Calu3 (cell line): Measurements from ENCODE around the gene SLITRK6. TPM values are rescaled to one million over a fixed set of nuclear protein-coding genes. Genes with fewer than 3 reads are reported as not detected.

Experiments
- BruUV-seq: library from RNA; stranded (reverse); fragments of 400-500 nt; replicated peaks from 2 replicates; lab custom pipeline; 2021; lab: Mats Ljungman, UMichigan
- CTCF ChIA-PET: fragments of 300-600 bp; sonication (Branson Sonifier 250); formaldehyde crosslinking; loops from one replicate; lab custom pipeline; 2022; ENCODE audit warnings: antibody characterized with exemption; lab: Charles Lee
- DNase-seq: peaks from one replicate; pipeline ENCODE4 v3.0.0; 2022
- H3K27ac Mint-ChIP-seq: one replicate; pipeline ENCODE4 v1.8.0; 2022; ENCODE audit warnings: mixed read lengths; ENCODE audit not compliant: unreplicated experiment
- H3K27me3 Mint-ChIP-seq: one replicate; pipeline ENCODE4 v1.8.0; 2022; ENCODE audit warnings: mixed read lengths; ENCODE audit not compliant: unreplicated experiment
- H3K36me3 Mint-ChIP-seq: one replicate; pipeline ENCODE4 v1.8.0; 2022; ENCODE audit warnings: mild to moderate bottlenecking, moderate library complexity, mixed read lengths; ENCODE audit not compliant: insufficient read depth, unreplicated experiment
- H3K4me1 Mint-ChIP-seq: one replicate; pipeline ENCODE4 v1.8.0; 2022; ENCODE audit warnings: mild to moderate bottlenecking, low read depth, mixed read lengths; ENCODE audit not compliant: unreplicated experiment
- H3K4me3 Mint-ChIP-seq: one replicate; pipeline ENCODE4 v1.8.0; 2022; ENCODE audit warnings: mild to moderate bottlenecking, low read depth, moderate library complexity, mixed read lengths; ENCODE audit not compliant: unreplicated experiment
- H3K9me3 Mint-ChIP-seq: one replicate; pipeline ENCODE4 v1.8.0; 2022; ENCODE audit warnings: low read depth, mixed read lengths; ENCODE audit not compliant: unreplicated experiment
- intact Hi-C: fragments of 100-400 bp; cut with micrococcal nuclease; formaldehyde crosslinking; loops from one replicate; pipeline ENCODE4 v1.10.0; 2022; ENCODE audit not compliant: unreplicated experiment
- total RNA-seq: library from RNA; stranded (reverse); gene quantifications from 2 replicates; pipeline ENCODE4 v1.2.3, GENCODE V29; 2022
- TF ChIP-seq, protein P1 (sequence below): fragments of 200-600 bp; IDR thresholded peaks from one replicate; pipeline ENCODE4 v1.8.0; 2022; ENCODE audit warnings: antibody characterized with exemption; ENCODE audit not compliant: unreplicated experiment

SLITRK6 gene
- total RNA-seq, 1 experiment from 2014 or later = not detected

GRCh38 chr13:85816413-85816812, 17.2 kb upstream of the SLITRK6 start:
- intact Hi-C loops = no loop called here
- Mint-ChIP-seq H3K27me3 (no peaks in the 10 kb centered on the region), H3K27ac (no peak overlapping the region), H3K4me3 (no peak overlapping the region), H3K4me1 (no peaks in the 10 kb centered on the region), H3K36me3 (no peaks in the 10 kb centered on the region), H3K9me3 (no peaks in the 10 kb centered on the region)
- BruUV-seq = no TSS peak
- TF ChIP-seq, protein P1, sequence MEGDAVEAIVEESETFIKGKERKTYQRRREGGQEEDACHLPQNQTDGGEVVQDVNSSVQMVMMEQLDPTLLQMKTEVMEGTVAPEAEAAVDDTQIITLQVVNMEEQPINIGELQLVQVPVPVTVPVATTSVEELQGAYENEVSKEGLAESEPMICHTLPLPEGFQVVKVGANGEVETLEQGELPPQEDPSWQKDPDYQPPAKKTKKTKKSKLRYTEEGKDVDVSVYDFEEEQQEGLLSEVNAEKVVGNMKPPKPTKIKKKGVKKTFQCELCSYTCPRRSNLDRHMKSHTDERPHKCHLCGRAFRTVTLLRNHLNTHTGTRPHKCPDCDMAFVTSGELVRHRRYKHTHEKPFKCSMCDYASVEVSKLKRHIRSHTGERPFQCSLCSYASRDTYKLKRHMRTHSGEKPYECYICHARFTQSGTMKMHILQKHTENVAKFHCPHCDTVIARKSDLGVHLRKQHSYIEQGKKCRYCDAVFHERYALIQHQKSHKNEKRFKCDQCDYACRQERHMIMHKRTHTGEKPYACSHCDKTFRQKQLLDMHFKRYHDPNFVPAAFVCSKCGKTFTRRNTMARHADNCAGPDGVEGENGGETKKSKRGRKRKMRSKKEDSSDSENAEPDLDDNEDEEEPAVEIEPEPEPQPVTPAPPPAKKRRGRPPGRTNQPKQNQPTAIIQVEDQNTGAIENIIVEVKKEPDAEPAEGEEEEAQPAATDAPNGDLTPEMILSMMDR = no peak
- CTCF ChIA-PET = no interaction called here
- no peak for DNase-seq

DNA sequence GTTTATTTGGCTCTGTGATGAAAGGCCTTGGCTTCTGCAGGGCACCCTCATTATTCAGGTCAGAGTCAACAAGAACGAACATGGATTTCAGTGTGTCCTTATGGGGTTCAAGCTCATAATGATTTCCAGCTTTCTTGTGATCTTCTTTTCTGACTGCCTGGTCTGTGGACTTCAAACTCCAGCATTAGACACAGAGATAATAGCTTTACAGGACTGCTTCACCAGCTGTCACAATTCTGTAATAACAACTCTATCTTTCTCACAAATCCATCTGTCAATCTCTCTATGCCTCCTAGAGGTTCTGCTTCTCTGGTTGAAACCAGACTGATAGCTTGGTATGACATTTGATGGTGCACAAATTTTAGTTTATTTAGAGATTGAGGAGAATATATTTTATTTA, 13.1 kb upstream of the SLITRK6 start:
- intact Hi-C loops = no loop called here
- no peak overlapping the region for H3K27ac Mint-ChIP-seq
- H3K4me1 Mint-ChIP-seq = no peaks in the 10 kb centered on the region
- no peaks in the 10 kb centered on the region for H3K9me3 Mint-ChIP-seq
- no peaks in the 10 kb centered on the region for H3K36me3 Mint-ChIP-seq
- BruUV-seq = no TSS peak
- no peaks in the 10 kb centered on the region for H3K27me3 Mint-ChIP-seq
- no peak overlapping the region for H3K4me3 Mint-ChIP-seq
- TF ChIP-seq, protein P1 = no peak
- no peak for DNase-seq
- CTCF ChIA-PET = no interaction called here

- no TSS peak for BruUV-seq
- intact Hi-C loops = loop anchor here (5.0 kb wide), 1 partner anchor 967 kb away; no protein-coding TSS in a partner anchor
- no peaks in the 10 kb centered on the region for H3K27me3 Mint-ChIP-seq
- no peaks in the 10 kb centered on the region for H3K36me3 Mint-ChIP-seq
- CTCF ChIA-PET = interaction anchor here (1.0 kb wide), 1 partner anchor 964 kb away, joined by 3 read pairs; no protein-coding TSS in a partner anchor
- DNase-seq = no peak
- H3K27ac Mint-ChIP-seq = no peak overlapping the region
- TF ChIP-seq, protein P1 = no peak
- no peak overlapping the region for H3K4me3 Mint-ChIP-seq
- no peaks in the 10 kb centered on the region for H3K4me1 Mint-ChIP-seq
- H3K9me3 Mint-ChIP-seq = no peaks in the 10 kb centered on the region
Measured at GRCh38 chr13:85808811-85809210, 9.6 kb upstream of the SLITRK6 start.

GRCh38 chr13:85806553-85807175, 7.4 kb upstream of the SLITRK6 start:
- CTCF ChIA-PET = no interaction called here
- Mint-ChIP-seq H3K4me1 (no peaks in the 10 kb centered on the region), H3K4me3 (no peak overlapping the region), H3K9me3 (no peaks in the 10 kb centered on the region), H3K27me3 (no peaks in the 10 kb centered on the region), H3K27ac (no peak overlapping the region), H3K36me3 (no peaks in the 10 kb centered on the region)
- intact Hi-C loops = loop anchor here (1.0 to 5.0 kb wide), 3 partner anchors 889 to 964 kb away; no protein-coding TSS in a partner anchor
- DNase-seq = no peak
- TF ChIP-seq, protein P1 = no peak
- no TSS peak for BruUV-seq
